Measurements from ENCODE around the gene STAT5A.
A peak's percentile ranks its signal among the peaks of the same experiment; 100 is the strongest.
"Not testable (repeated sequence)": the region's sequence is repeated elsewhere in the genome, so short reads cannot be mapped to it uniquely, and the experiment has no call there.

STAT5A gene

GRCh38 chr17:42313773-42314566 lies 25.7 kb downstream of the STAT5A start:
- no peak for ATAC-seq
- H3K27me3 Mint-ChIP-seq = no peaks in the 10 kb centered on the region
- no peaks in the 10 kb centered on the region for H3K9me3 Mint-ChIP-seq
- H3K36me3 Mint-ChIP-seq = peaks cover 47% of the 10 kb centered on the region
- H3K4me3 Mint-ChIP-seq = no peak overlapping the region
- peaks cover 62% of the 10 kb centered on the region for H3K4me1 Mint-ChIP-seq
- peak overlapping the region; percentile 35 for H3K27ac Mint-ChIP-seq

GRCh38 chr17:42315402-42316156 lies 27.3 kb downstream of the STAT5A start:
- Mint-ChIP-seq H3K27ac (peak overlapping the region; percentile 55), H3K36me3 (peaks cover 38% of the 10 kb centered on the region), H3K27me3 (no peaks in the 10 kb centered on the region), H3K4me3 (peak overlapping the region; percentile 14), H3K4me1 (peaks cover 59% of the 10 kb centered on the region), H3K9me3 (no peaks in the 10 kb centered on the region)
- ATAC-seq = peak; percentile 74

GRCh38 chr17:42316755-42317154 lies 28.5 kb downstream of the STAT5A start:
- no peak overlapping the region for H3K27ac Mint-ChIP-seq
- H3K4me3 Mint-ChIP-seq = no peak overlapping the region
- no peaks in the 10 kb centered on the region for H3K27me3 Mint-ChIP-seq
- peaks cover 53% of the 10 kb centered on the region for H3K4me1 Mint-ChIP-seq
- no peaks in the 10 kb centered on the region for H3K9me3 Mint-ChIP-seq
- no peak for ATAC-seq
- peaks cover 33% of the 10 kb centered on the region for H3K36me3 Mint-ChIP-seq

GRCh38 chr17:42317266-42317845 lies 29.1 kb downstream of the STAT5A start:
- Mint-ChIP-seq H3K36me3 (peaks cover 38% of the 10 kb centered on the region), H3K9me3 (no peaks in the 10 kb centered on the region), H3K4me1 (peaks cover 53% of the 10 kb centered on the region), H3K27ac (no peak overlapping the region), H3K27me3 (no peaks in the 10 kb centered on the region), H3K4me3 (no peak overlapping the region)
- ATAC-seq = no peak

- H3K4me3 Mint-ChIP-seq, H3K9me3 Mint-ChIP-seq, H3K27ac Mint-ChIP-seq, ATAC-seq, H3K27me3 Mint-ChIP-seq: not testable (repeated sequence)
- peaks cover 38% of the 10 kb centered on the region for H3K36me3 Mint-ChIP-seq
- peaks cover 55% of the 10 kb centered on the region for H3K4me1 Mint-ChIP-seq
Observed at GRCh38 chr17:42317967-42318366, 29.7 kb downstream of the STAT5A start.

GRCh38 chr17:42321555-42321954 lies 33.3 kb downstream of the STAT5A start:
- Mint-ChIP-seq H3K27ac (no peak overlapping the region), H3K27me3 (no peaks in the 10 kb centered on the region), H3K4me1 (peaks cover 37% of the 10 kb centered on the region), H3K9me3 (no peaks in the 10 kb centered on the region), H3K36me3 (peaks cover 38% of the 10 kb centered on the region), H3K4me3 (no peak overlapping the region)
- ATAC-seq = no peak

GRCh38 chr17:42322382-42323267 lies 34.3 kb downstream of the STAT5A start:
- Mint-ChIP-seq H3K27me3 (no peaks in the 10 kb centered on the region), H3K4me1 (peaks cover 37% of the 10 kb centered on the region), H3K27ac (peak overlapping the region; percentile 31)

GRCh38 chr17:42323268-42323773 lies 35.0 kb downstream of the STAT5A start:
- ATAC-seq = no peak
- peak overlapping the region; percentile 31 for H3K27ac Mint-ChIP-seq
- peaks cover 37% of the 10 kb centered on the region for H3K4me1 Mint-ChIP-seq
- H3K27me3 Mint-ChIP-seq = no peaks in the 10 kb centered on the region
- H3K36me3 Mint-ChIP-seq = peaks cover 42% of the 10 kb centered on the region
- H3K9me3 Mint-ChIP-seq = no peaks in the 10 kb centered on the region
- no peak overlapping the region for H3K4me3 Mint-ChIP-seq

More at GRCh38 chr17:42322382-42323267, 34.3 kb downstream of the STAT5A start:
- no peak overlapping the region for H3K4me3 Mint-ChIP-seq
- H3K9me3 Mint-ChIP-seq = no peaks in the 10 kb centered on the region
- peak; percentile 97 for ATAC-seq
- peaks cover 42% of the 10 kb centered on the region for H3K36me3 Mint-ChIP-seq

GRCh38 chr17:42325026-42325425 lies 36.7 kb downstream of the STAT5A start:
- no peak overlapping the region for H3K4me3 Mint-ChIP-seq
- peaks cover 43% of the 10 kb centered on the region for H3K36me3 Mint-ChIP-seq
- H3K27ac Mint-ChIP-seq = no peak overlapping the region
- H3K4me1 Mint-ChIP-seq = peaks cover 29% of the 10 kb centered on the region
- H3K9me3 Mint-ChIP-seq = no peaks in the 10 kb centered on the region
- ATAC-seq = no peak
- H3K27me3 Mint-ChIP-seq = no peaks in the 10 kb centered on the region

GRCh38 chr17:42329025-42329976 lies 41.0 kb downstream of the STAT5A start:
- H3K27me3 Mint-ChIP-seq = no peaks in the 10 kb centered on the region
- peaks cover 12% of the 10 kb centered on the region for H3K4me1 Mint-ChIP-seq
- H3K36me3 Mint-ChIP-seq = peaks cover 54% of the 10 kb centered on the region
- no peak for ATAC-seq
- H3K27ac Mint-ChIP-seq = no peak overlapping the region
- no peak overlapping the region for H3K4me3 Mint-ChIP-seq
- no peaks in the 10 kb centered on the region for H3K9me3 Mint-ChIP-seq

GRCh38 chr17:42333053-42333452 lies 44.8 kb downstream of the STAT5A start:
- Mint-ChIP-seq H3K4me1 (peaks cover 18% of the 10 kb centered on the region), H3K36me3 (peaks cover 59% of the 10 kb centered on the region), H3K9me3 (no peaks in the 10 kb centered on the region), H3K4me3 (no peak overlapping the region), H3K27ac (peak overlapping the region; percentile 53), H3K27me3 (no peaks in the 10 kb centered on the region)
- peak; percentile 75 for ATAC-seq

GRCh38 chr17:42334677-42335076 lies 46.4 kb downstream of the STAT5A start:
- no peak for ATAC-seq
- no peaks in the 10 kb centered on the region for H3K27me3 Mint-ChIP-seq
- peaks cover 31% of the 10 kb centered on the region for H3K4me1 Mint-ChIP-seq
- H3K4me3 Mint-ChIP-seq = no peak overlapping the region
- no peak overlapping the region for H3K27ac Mint-ChIP-seq
- H3K36me3 Mint-ChIP-seq = peaks cover 62% of the 10 kb centered on the region
- no peaks in the 10 kb centered on the region for H3K9me3 Mint-ChIP-seq

GRCh38 chr17:42337442-42337841 lies 49.1 kb downstream of the STAT5A start:
- H3K27me3 Mint-ChIP-seq = no peaks in the 10 kb centered on the region
- peak overlapping the region; percentile 84 for H3K27ac Mint-ChIP-seq
- peaks cover 51% of the 10 kb centered on the region for H3K4me1 Mint-ChIP-seq
- peaks cover 62% of the 10 kb centered on the region for H3K36me3 Mint-ChIP-seq
- H3K9me3 Mint-ChIP-seq = no peaks in the 10 kb centered on the region
- peak; percentile 86 for ATAC-seq
- H3K4me3 Mint-ChIP-seq = no peak overlapping the region

All from stimulated activated memory B cell treated with anti-CD40 and anti-IgM and Interleukin-4, amounts not matched to agents 10 μg/mL and 1 μg/mL and 100 μg/mL, for 72 hours (primary cell).